HG02852 (cell line): Measurements from ENCODE around the gene SWT1.

Source experiments
- ATAC-seq: cut with Tn5 transposase; IDR thresholded peaks from one replicate; pipeline ENCODE4 v1.9.1; 2021; ENCODE audit warnings: mild to moderate bottlenecking, moderate library complexity; ENCODE audit not compliant: unreplicated experiment

The SWT1 gene

GRCh38 chr1:185156854-185157598 lies at the start of gene SWT1, which contains the start of gene TRMT1L:
Gene SWT1 (plus strand): TSS chr1:185157167. CDS start chr1:185160842, 3,675 bp downstream.
Gene TRMT1L (minus strand): TSS chr1:185156953. CDS start chr1:185156712, 241 bp downstream.
- peak; percentile 89 for ATAC-seq

- ATAC-seq: no peak
Observed at GRCh38 chr1:185108321-185108720, 48.6 kb upstream of the SWT1 start.

GRCh38 chr1:185110145-185110544 lies 46.8 kb upstream of the SWT1 start:
- ATAC-seq: no peak

- no peak for ATAC-seq
Observed at GRCh38 chr1:185111873-185112272, 45.1 kb upstream of the SWT1 start.

GRCh38 chr1:185112356-185112755 lies 44.6 kb upstream of the SWT1 start:
- no peak for ATAC-seq

GRCh38 chr1:185129708-185130107 lies 27.3 kb upstream of the SWT1 start:
- ATAC-seq: no peak

GRCh38 chr1:185132534-185132933 lies 24.4 kb upstream of the SWT1 start:
- ATAC-seq: no peak

GRCh38 chr1:185137896-185138545 lies 18.9 kb upstream of the SWT1 start:
- no peak for ATAC-seq

GRCh38 chr1:185139246-185139645 lies 17.7 kb upstream of the SWT1 start:
- no peak for ATAC-seq

GRCh38 chr1:185144233-185144632 lies 12.7 kb upstream of the SWT1 start:
- ATAC-seq: no peak

GRCh38 chr1:185151215-185151614 lies 5.8 kb upstream of the SWT1 start:
- no peak for ATAC-seq

- ATAC-seq: no peak
Observed at GRCh38 chr1:185152187-185152767, 4.7 kb upstream of the SWT1 start.

- ATAC-seq: no peak
Observed at GRCh38 chr1:185154912-185155513, 2.0 kb upstream of the SWT1 start.

GRCh38 chr1:185155600-185156287 lies 1.2 kb upstream of the SWT1 start:
- ATAC-seq: no peak

GRCh38 chr1:185156288-185156853 lies 596 bp upstream of the SWT1 start:
- ATAC-seq: peak; percentile 27

GRCh38 chr1:185157599-185158412 lies 839 bp downstream of the SWT1 start:
- no peak for ATAC-seq

GRCh38 chr1:185158800-185159199 lies 1.8 kb downstream of the SWT1 start:
- no peak for ATAC-seq

- ATAC-seq: no peak
Observed at GRCh38 chr1:185159966-185160365, 3.0 kb downstream of the SWT1 start.

GRCh38 chr1:185162491-185162890 lies 5.5 kb downstream of the SWT1 start:
- ATAC-seq: no peak

- no peak for ATAC-seq
Observed at GRCh38 chr1:185166106-185166505, 9.1 kb downstream of the SWT1 start.
